MM.1S (cell line): ENCODE data around the gene LLGL1.

Experiments used
- EZH2 ChIP-seq: fragments of 300-600 bp; sonication (generic); optimal IDR thresholded peaks from 2 replicates; pipeline ENCODE3; 2017; ENCODE audit warnings: low read depth, mild to moderate bottlenecking, antibody characterized with exemption, low read length, mixed read lengths
- TF ChIP-seq, protein P1 (sequence below): fragments of 300-600 bp; sonication (generic); IDR thresholded peaks from 2 replicates; pipeline ENCODE4 v1.5.1; 2016; ENCODE audit warnings: antibody characterized with exemption, low read length, mixed read lengths

DNA sequence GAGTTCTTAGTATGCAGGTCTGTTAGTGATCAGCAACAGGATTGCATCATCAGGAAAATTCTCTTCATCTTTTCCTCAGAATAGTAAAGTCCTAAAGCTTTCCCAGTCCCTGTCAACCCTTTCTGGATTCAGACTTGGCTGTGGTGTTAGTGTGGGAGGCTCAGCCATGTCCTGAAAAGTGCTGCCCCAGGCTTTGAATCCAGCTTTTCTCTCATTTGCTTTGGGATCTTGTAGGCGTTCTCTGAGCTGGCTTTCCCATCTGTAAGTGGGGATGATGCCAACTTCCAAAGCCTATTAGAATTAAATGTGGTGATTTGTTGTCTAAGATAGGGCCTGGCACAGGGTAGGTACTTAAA is 38.8 kb upstream of the LLGL1 start:
- TF ChIP-seq, protein P1, sequence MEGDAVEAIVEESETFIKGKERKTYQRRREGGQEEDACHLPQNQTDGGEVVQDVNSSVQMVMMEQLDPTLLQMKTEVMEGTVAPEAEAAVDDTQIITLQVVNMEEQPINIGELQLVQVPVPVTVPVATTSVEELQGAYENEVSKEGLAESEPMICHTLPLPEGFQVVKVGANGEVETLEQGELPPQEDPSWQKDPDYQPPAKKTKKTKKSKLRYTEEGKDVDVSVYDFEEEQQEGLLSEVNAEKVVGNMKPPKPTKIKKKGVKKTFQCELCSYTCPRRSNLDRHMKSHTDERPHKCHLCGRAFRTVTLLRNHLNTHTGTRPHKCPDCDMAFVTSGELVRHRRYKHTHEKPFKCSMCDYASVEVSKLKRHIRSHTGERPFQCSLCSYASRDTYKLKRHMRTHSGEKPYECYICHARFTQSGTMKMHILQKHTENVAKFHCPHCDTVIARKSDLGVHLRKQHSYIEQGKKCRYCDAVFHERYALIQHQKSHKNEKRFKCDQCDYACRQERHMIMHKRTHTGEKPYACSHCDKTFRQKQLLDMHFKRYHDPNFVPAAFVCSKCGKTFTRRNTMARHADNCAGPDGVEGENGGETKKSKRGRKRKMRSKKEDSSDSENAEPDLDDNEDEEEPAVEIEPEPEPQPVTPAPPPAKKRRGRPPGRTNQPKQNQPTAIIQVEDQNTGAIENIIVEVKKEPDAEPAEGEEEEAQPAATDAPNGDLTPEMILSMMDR = no peak
- TF ChIP-seq EZH2 = no peak
